ENCODE measurements around the gene SUPT16H.
"Not testable (repeated sequence)": the region's sequence is repeated elsewhere in the genome, so short reads cannot be mapped to it uniquely, and the experiment has no call there.

The SUPT16H gene

GRCh38 chr14:21302836-21303140 lies 81.0 kb downstream of the SUPT16H start:
- not testable (repeated sequence) for H3K4me3 Mint-ChIP-seq; H3K27me3 Mint-ChIP-seq; DNase-seq; H3K36me3 Mint-ChIP-seq; H3K9me3 Mint-ChIP-seq; H3K27ac Mint-ChIP-seq; ATAC-seq (replicated peaks)
- H3K4me1 Mint-ChIP-seq, result peaks cover 15 to 25% of the 10 kb centered on the region in 2 donors

GRCh38 chr14:21302013-21302835 lies 81.6 kb downstream of the SUPT16H start:
- no peak overlapping the region for H3K27ac Mint-ChIP-seq
- H3K9me3 Mint-ChIP-seq, result no peaks in the 10 kb centered on the region
- no peak for DNase-seq
- peaks cover 11 to 20% of the 10 kb centered on the region in 2 donors for H3K4me1 Mint-ChIP-seq
- H3K36me3 Mint-ChIP-seq, result no peaks in the 10 kb centered on the region
- peak; percentile 58 to 67 for ATAC-seq (replicated peaks)
- H3K4me3 Mint-ChIP-seq, result peak overlapping the region in 1 of 2 donors; percentile 6
- H3K27me3 Mint-ChIP-seq, result no peaks in the 10 kb centered on the region
